Measurements from ENCODE around the gene EPB41L4B.

Gene EPB41L4B

DNA sequence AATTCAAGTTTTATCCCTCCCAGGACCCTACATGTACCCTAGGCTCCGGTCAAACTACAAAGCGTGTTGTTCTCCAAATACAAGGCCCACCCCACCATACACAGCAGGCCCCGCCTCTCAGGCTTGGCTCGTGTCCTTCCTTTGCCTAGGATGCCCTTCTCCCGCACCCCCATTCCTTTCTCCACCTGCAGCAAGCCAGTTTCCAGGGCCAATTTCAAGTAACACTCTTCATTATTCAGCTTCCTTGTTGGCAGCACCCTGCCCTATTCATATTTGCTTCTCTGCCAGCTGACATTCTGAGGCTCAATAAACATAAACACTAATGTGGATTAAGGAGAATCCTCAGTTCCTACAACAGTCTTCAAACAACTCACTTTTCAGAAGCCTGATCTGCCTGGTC lies 31.7 kb downstream of the EPB41L4B start (continued):
- TF ChIP-seq, protein P1, sequence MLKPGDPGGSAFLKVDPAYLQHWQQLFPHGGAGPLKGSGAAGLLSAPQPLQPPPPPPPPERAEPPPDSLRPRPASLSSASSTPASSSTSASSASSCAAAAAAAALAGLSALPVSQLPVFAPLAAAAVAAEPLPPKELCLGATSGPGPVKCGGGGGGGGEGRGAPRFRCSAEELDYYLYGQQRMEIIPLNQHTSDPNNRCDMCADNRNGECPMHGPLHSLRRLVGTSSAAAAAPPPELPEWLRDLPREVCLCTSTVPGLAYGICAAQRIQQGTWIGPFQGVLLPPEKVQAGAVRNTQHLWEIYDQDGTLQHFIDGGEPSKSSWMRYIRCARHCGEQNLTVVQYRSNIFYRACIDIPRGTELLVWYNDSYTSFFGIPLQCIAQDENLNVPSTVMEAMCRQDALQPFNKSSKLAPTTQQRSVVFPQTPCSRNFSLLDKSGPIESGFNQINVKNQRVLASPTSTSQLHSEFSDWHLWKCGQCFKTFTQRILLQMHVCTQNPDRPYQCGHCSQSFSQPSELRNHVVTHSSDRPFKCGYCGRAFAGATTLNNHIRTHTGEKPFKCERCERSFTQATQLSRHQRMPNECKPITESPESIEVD (tag by site-specific recombination; IDR thresholded peaks at IDR 0.05) = no peak
- TF ChIP-seq ZNF391 (tag by site-specific recombination; IDR thresholded peaks at IDR 0.05; ENCODE audit: borderline replicate concordance, low read depth) (no peak), BCL11B (tag by site-specific recombination; IDR thresholded peaks at IDR 0.05; ENCODE audit: low read depth) (no peak), ZNF350 (tag by site-specific recombination; IDR thresholded peaks at IDR 0.05) (no peak), SCRT1 (tag by site-specific recombination; IDR thresholded peaks at IDR 0.05; ENCODE audit: borderline replicate concordance) (no peak), ZNF530 (tag by site-specific recombination; IDR thresholded peaks at IDR 0.05; ENCODE audit: low read depth) (no peak), ZNF571 (tag by site-specific recombination; IDR thresholded peaks at IDR 0.05) (no peak), MZF1 (tag by site-specific recombination; IDR thresholded peaks at IDR 0.05; ENCODE audit: borderline replicate concordance) (no peak), ZNF223 (tag by site-specific recombination; IDR thresholded peaks at IDR 0.05) (no peak)
- TF ChIP-seq, protein P2, sequence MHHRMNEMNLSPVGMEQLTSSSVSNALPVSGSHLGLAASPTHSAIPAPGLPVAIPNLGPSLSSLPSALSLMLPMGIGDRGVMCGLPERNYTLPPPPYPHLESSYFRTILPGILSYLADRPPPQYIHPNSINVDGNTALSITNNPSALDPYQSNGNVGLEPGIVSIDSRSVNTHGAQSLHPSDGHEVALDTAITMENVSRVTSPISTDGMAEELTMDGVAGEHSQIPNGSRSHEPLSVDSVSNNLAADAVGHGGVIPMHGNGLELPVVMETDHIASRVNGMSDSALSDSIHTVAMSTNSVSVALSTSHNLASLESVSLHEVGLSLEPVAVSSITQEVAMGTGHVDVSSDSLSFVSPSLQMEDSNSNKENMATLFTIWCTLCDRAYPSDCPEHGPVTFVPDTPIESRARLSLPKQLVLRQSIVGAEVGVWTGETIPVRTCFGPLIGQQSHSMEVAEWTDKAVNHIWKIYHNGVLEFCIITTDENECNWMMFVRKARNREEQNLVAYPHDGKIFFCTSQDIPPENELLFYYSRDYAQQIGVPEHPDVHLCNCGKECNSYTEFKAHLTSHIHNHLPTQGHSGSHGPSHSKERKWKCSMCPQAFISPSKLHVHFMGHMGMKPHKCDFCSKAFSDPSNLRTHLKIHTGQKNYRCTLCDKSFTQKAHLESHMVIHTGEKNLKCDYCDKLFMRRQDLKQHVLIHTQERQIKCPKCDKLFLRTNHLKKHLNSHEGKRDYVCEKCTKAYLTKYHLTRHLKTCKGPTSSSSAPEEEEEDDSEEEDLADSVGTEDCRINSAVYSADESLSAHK (tag by site-specific recombination; IDR thresholded peaks at IDR 0.05) = no peak

DNA sequence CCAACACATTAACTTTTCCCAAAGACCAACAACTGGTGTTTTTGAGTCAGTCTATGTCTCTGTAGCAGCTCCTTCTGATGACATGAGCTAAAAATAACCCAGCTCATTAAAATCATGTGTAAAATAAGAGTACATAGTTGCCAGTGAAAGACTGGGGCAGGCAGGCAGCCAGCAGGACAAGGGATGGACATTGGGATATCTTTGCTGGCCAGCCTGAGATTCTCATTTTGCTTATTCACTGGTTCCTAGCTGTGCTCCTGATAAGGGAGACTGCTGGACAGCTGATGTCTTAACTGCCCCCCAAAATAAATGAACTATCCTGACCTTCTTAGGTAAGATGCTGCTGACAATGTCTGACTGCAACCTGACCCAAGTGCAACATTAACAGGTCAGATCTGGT lies 33.9 kb downstream of the EPB41L4B start:
- no peak for TF ChIP-seq ZNF24 (tag by site-specific recombination; IDR thresholded peaks at IDR 0.05)
- no peak for TF ChIP-seq ZNF529 (tag by site-specific recombination; IDR thresholded peaks at IDR 0.05; ENCODE audit: insufficient replicate concordance)
- TF ChIP-seq BCL11B (tag by site-specific recombination; IDR thresholded peaks at IDR 0.05; ENCODE audit: low read depth) = no peak
- no peak for TF ChIP-seq ZBTB17 (tag by site-specific recombination; IDR thresholded peaks at IDR 0.05)
- TF ChIP-seq ZSCAN23 (tag by site-specific recombination; IDR thresholded peaks at IDR 0.05) = no peak
- TF ChIP-seq, protein P3, sequence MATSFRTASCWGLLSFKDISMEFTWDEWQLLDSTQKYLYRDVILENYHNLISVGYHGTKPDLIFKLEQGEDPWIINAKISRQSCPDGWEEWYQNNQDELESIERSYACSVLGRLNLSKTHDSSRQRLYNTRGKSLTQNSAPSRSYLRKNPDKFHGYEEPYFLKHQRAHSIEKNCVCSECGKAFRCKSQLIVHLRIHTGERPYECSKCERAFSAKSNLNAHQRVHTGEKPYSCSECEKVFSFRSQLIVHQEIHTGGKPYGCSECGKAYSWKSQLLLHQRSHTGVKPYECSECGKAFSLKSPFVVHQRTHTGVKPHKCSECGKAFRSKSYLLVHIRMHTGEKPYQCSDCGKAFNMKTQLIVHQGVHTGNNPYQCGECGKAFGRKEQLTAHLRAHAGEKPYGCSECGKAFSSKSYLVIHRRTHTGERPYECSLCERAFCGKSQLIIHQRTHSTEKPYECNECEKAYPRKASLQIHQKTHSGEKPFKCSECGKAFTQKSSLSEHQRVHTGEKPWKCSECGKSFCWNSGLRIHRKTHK (tag by site-specific recombination; IDR thresholded peaks at IDR 0.05) = no peak
- TF ChIP-seq, protein P4, sequence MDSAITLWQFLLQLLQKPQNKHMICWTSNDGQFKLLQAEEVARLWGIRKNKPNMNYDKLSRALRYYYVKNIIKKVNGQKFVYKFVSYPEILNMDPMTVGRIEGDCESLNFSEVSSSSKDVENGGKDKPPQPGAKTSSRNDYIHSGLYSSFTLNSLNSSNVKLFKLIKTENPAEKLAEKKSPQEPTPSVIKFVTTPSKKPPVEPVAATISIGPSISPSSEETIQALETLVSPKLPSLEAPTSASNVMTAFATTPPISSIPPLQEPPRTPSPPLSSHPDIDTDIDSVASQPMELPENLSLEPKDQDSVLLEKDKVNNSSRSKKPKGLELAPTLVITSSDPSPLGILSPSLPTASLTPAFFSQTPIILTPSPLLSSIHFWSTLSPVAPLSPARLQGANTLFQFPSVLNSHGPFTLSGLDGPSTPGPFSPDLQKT (IDR thresholded peaks at IDR 0.05; ENCODE audit: borderline replicate concordance, low read depth, low read length) = no peak
- TF ChIP-seq, protein P5, sequence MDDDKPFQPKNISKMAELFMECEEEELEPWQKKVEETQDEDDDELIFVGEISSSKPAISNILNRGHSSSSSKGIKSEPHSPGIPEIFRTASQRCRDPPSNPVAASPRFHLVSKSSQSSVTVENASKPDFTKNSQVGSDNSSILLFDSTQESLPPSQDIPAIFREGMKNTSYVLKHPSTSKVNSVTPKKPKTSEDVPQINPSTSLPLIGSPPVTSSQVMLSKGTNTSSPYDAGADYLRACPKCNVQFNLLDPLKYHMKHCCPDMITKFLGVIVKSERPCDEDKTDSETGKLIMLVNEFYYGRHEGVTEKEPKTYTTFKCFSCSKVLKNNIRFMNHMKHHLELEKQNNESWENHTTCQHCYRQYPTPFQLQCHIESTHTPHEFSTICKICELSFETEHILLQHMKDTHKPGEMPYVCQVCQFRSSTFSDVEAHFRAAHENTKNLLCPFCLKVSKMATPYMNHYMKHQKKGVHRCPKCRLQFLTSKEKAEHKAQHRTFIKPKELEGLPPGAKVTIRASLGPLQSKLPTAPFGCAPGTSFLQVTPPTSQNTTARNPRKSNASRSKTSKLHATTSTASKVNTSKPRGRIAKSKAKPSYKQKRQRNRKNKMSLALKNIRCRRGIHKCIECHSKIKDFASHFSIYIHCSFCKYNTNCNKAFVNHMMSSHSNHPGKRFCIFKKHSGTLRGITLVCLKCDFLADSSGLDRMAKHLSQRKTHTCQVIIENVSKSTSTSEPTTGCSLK (tag by site-specific recombination; IDR thresholded peaks at IDR 0.05) = no peak
- TF ChIP-seq HOXA7 (CRISPR knock-in tag; IDR thresholded peaks at IDR 0.05; ENCODE audit: borderline replicate concordance) = no peak
- no peaks in the 10 kb centered on the region for H3K9me3 ChIP-seq (ENCODE audit: control insufficient read depth, insufficient read depth, low read depth, low read length)
- H3K4me1 ChIP-seq (ENCODE audit: control insufficient read depth, insufficient read depth, low read length) = no peaks in the 10 kb centered on the region
- no peak overlapping the region for H3K4me3 ChIP-seq (ENCODE audit: low read depth, low read length)
- no peak overlapping the region for H3K27ac ChIP-seq (ENCODE audit: extremely low read depth, low read depth, low read length)
- POLR2A ChIA-PET = no interaction called here
- no peaks in the 10 kb centered on the region for H3K36me3 ChIP-seq (ENCODE audit: control insufficient read depth in 2 of 2, insufficient read depth in 1 of 2, low read length in 2 of 2)
- CTCF ChIA-PET = interaction anchor here (0.5 kb wide), 1 partner anchor 391 kb away, joined by 3 read pairs; no protein-coding TSS in a partner anchor

Measured in HEK293 (cell line).